NCI-H1436 treated with DMSO at 0.1 percent for 48 hours (cell line): ENCODE measurements around the gene LNP1.
"Not testable (repeated sequence)": the region's sequence is repeated elsewhere in the genome, so short reads cannot be mapped to it uniquely, and the experiment has no call there.

ENCODE experiments used
- DNase-seq: peaks from one replicate; lab custom pipeline; 2025; lab: John Stamatoyannopoulos, UW

Gene LNP1, protein sequence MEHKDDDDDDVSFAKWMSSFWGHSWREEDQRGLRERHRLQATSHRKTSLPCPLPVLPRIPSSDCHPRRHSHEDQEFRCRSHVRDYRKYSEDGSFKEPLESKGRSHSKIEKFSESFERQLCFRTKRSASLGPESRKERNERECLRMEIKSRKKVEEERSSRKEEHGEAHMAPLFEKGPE

DNA sequence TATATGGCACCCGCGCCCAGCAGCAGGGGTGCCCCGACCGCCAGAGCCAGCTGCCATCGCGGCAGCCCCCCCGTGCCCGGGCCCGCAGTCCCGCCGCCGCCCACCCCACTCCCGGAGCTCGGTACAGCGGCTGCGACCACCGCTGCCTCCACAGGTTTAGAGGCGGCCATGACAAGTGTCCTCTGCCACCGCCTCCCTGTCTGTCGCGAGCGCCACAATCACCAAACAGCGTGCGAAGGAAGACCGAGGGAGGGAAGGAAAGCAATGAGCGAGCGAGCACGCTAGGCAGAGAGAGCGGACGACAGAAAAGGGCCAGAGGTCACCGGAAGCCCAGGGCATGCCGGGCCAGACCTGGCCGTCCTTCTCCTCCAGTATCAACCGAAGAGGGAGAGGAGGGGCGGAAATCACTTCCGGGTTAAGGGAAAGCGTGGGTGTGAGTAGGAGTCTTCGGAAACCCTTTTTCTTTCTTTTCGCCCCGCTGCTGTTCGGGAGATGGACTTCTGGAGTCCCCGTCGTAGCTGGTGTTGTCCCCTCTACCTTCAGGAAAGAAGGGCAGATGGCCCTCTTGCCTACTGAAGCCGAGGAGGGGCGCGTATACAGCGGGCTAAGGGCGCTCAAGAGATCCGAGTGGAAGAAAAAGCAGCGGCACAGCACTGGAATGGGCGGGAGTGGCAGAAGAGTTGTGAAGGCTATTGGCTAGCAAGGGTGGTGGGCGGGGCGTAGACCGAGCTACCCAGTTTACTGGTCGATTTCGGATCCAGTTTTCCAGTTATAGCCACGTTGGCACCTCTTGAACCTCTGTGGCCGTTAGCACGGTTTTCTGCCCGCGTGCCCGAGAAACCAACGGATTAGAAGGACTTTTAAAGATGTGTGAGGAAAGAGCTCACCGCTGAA, at the start of gene LNP1, which contains the start of gene TOMM70:
LNP1 (plus strand) TSS at position 760 of the 894 bp plus-strand sequence. CDS start 28,191 bp downstream, outside the sequence.
TOMM70 (minus strand) TSS at position 310 of the 894 bp plus-strand sequence; CDS start at position 170, 140 bp downstream.
- DNase-seq: peak; percentile 95

DNA sequence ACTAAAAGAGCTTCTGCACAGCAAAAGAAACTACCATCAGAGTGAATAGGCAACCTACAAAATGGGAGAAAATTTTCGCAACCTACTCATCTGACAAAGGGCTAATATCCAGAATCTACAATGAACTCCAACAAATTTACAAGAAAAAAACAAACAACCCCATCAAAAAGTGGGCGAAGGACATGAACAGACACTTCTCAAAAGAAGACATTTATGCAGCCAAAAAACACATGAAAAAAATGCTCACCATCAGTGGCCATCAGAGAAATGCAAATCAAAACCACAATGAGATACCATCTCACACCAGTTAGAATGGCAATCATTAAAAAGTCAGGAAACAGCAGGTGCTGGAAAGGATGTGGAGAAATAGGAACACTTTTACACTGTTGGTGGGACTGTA, 49.6 kb upstream of the LNP1 start:
- not testable (repeated sequence) for DNase-seq

DNA sequence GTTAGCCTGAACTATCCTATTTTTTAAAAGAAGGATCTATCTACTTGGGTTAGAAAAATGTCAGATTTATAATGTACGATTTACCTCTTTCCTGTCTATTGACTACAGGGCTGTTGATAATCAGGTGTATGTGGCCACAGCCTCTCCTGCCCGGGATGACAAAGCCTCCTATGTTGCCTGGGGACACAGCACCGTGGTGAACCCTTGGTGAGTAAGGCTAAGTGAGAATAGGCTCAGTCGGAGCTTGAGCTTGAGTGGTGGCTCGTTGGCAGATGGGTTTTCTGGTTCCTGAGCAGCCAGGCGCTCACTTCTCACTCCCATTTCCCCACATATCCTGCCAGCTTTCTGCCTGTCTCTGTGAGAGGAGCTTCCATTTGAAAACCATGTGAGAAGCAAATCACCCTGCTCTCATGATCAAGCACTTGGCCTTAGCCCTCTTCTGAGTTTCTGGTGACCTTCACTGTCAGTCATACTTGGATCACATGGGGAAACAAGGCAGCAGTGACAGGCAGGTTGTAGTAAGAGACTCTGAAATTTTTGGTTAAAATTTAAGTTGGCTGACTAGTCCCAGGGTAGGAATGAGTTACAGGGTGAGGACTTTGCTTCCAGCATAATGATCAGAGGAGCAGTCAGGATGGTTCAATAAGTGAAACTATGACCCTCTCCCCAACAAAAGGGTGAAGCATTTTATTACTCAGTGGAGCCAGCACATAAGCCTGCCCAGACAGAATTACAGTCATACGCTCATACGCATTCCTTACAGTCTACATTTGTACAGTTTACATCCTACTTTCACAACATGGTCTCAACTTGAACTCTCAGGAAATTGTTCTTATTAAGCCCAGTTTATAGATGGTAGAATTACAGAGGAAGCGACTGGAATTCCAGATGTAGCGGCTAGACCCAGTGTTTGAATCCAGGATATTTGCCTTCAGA, 48.8 kb upstream of the LNP1 start:
- no peak for DNase-seq

DNA sequence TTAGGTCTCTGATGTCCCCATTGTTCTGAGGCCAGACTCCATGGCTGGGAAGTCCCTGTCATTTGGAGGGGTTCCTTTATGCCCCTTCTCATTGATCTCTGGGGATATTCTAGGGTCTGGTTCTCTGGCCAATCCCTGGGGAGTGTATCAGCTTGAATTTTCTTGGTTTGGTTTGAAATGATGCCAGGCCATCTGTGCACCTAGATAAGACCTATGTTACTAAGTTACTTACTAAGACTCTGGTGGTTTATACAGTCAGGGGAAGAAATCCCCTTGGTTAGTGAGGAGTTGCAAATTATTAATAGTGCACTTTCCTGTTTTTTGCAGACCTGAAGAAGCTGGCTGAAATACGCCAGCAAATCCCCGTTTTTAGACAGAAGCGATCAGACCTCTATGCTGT, 46.5 kb upstream of the LNP1 start:
- DNase-seq: no peak

DNA sequence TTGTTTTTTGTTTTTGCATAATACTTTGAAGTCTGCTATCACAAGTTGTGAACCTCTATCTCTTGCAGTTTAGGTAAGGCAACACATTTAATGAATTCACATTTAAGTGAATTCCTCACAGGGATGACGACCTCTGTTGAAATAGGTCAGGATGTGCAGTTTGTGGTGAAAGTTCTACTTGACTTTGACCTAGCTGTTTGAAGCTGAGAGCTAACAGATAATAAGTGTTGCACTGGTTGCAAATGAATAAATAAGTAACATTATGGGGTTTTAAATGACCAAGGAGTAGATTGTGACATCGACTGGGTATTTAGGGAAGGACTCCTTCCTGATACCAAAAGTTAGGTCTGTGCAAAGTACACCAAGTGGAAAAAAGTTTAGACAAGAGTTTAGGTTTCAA, 42.9 kb upstream of the LNP1 start:
- no peak for DNase-seq

DNA sequence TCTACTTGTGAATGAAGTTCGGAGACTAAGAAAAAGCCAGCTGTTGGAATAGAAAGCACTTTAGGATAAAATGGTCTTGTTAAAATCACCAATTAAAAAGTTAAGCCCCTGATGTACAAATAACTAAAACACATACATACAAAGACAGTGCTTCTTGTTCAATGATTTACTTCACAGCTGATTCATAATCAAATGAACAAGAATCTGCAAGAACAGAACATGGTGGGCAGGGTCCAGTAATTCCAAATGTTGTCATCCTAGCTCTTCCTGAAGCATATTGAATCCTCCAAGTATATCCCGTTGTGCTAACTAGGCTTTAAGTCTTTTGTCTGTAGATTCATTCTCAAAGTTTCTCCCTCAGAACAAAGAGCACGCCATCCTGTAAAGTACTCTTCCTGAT, 42.3 kb upstream of the LNP1 start:
- DNase-seq: no peak

DNA sequence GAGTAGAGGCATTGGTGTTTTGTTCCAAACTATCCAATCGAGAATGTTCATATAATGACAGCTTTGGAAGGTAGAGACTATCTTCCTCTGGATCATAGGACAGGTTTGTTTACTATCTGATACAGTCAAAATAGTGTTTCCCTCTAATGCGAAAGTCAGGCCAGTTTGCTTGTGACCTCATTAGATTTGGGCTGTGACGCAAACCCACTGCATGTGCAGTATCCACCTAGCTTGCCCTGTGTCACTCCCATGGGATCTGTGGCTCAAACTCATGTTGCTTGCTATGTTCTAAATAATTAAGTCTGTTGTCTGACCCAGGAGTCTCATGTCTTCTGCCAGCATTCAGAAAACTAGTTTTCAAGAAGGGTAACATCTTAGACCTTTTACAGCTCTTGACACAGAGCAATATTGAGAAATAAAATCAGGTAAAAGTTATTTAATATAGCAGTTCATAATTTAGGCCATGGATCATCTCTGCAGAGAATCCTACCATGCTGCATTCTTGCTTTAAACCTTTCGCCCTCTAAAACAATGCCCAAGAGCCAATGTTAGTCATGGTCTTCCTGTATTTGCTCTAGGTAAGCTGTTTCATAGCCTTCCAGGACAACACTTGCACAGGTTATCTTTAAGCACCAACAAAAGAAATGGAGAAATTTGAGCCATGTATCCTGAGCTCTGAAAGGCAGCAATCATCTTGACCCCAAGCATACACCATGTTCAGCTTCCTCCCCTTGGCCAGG, 40.4 kb upstream of the LNP1 start:
- DNase-seq: no peak

DNA sequence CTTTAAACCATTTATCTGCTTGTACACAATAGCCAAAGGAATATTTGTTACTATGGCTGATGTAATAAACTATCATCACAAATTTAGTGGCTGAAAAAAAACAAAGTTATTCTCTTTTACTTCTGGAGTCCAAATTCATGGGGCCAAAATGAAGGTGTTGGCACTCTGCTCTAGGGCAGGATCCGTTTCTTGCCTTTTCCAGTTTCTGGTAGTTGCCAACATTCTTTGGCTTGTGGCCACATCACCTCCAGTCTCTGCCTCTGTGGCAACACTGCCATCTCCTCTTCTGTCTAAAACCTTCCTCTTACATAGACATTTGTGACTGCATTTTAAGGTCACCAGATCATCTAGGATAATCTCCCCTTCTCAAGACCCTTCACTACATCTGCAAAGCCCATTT, 39.4 kb upstream of the LNP1 start:
- no peak for DNase-seq

DNA sequence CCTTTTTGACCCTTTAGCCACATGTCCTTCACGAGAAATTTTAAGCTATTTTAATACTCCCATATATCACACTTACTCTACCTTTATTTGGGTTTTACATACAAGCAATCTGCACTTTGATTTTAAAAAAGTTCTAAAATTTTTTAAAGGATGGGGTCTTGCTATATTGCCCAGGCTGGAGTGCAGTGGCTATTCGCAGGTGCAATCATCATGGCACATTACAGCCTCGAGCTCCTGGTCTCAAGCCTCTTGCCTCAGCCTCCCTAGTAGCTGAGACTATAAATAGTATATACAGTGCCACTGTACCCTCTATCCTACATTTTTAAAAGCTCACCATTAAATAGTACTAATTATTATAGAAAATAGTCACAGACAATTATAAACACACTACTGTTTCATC, 36.9 kb upstream of the LNP1 start:
- no peak for DNase-seq

DNA sequence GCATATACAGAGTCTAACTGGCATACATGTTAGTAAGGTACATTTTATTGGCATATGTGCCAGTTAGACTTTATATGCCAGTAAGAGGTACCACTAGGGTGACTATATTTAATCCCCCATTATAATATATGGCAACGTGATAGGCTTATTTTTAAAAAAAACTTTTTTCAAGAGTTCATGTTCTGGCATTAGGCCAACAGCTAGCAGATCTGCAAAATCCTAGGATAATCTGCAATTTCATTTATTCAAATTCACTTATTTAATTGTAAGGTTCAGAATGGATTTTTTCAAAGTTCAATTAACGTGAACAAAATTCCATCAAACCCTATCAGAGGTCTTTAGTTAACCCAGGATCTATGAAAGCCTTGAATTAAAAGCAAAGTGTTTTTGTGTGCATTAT, 34.9 kb upstream of the LNP1 start:
- no peak for DNase-seq

DNA sequence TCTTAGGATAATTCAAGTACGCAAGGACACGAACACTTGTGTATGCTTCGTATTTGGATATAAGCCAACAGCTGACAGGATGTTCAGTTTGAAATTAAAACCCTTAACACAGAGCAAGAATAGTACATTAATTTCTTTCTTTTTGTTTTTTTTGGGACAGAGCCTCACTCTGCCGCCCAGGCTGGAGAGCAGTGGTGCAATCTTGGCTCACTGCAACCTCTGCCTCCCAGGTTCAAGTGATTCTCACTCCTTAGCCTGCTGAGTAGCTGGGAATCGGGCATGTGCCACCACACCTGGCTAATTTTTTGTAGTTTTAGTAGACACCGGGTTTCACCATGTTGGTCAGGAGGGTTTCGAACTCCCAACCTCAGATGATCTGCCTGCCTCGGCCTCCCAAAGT, 32.9 kb upstream of the LNP1 start:
- DNase-seq: no peak

DNA sequence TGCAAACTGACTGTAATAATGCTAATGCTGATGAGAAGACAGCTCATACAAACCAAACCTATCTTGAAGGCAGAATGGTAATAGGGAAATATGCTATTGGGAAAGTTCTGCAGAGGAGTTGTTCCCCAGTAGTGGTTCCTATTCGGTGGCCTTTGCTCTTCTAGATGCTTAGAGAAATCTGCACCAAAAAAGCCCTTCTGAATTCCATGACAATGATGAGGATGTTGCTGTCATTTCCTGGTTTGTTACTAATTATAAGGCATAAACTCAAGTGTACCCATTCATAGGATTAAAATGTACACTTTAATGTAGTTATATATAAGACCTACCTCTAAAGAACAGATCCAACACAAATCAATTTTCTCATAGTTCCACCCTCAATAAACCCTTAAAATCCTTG, 30.6 kb upstream of the LNP1 start:
- no peak for DNase-seq

DNA sequence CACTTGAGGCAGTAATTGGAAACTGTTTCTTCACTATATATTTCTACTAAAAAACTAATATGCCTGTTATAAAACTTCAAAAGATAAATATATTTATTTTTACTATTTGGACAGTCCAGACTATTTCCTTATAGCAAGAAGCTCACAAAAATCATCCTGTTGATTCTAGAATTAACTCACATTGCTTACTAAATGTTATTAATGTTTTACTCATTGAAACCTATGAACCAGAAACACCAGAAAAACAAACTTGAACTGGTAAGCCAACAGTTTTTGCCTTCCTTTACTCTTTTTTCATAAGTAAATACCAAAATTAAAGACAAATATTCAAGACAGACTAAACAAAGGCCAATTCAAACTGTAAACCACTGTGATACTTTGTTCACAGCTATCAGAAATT, 26.8 kb upstream of the LNP1 start:
- DNase-seq: no peak

DNA sequence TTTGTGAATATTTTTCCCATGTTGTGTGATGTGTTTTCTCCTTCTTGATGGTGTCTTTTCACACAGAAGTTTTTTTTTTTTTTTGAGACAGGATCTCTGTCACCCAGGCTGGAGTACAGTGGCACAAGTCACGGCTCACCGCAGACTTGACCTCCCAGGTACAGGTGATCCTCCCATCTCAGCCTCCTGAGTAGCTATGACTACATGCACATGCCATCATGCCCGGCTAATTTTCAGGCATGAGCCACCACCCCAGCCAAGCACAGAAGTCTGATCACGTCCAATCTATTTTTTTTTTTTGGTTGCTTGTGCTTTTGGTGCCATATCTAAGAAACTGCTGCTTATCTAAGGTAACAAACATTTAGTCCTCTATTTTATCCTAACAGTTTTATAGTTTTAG, 25.0 kb upstream of the LNP1 start:
- DNase-seq: no peak

DNA sequence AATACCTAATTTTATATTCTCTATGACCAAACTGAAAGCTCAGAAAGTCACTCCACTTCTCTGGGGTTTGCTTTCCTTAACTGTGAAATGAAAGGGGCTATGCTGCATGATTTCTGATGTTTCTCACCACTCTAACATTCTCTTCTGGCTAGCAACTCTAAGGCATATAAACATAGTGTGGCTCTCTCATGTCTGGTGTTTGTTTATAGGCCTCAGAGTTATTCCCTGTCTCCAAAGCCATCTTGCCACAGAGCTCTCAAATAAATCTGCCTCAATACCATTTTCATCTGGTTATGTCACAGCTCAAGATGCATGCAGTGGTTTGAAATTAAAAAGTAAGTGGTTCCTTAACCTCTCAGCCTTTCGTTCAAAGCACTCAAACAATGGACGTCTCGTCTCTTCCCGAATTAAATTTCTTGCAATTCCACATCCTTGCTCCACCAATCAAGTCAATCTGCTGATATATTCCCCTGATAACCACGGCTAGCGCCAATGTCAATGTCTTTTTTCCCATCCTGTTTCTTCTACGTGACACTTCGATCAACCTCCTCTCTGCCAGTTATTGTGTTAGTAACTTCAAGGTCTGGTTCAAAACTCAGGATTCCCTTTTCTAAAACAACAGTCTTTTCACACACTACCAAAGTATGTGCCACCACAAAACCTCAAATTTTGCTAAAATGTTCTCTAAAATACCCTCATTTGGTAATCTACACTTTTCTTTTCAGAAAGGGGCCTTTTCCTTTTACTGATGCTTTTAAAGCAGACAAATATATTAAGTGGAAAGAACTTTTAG, 16.4 kb upstream of the LNP1 start:
- no peak for DNase-seq

DNA sequence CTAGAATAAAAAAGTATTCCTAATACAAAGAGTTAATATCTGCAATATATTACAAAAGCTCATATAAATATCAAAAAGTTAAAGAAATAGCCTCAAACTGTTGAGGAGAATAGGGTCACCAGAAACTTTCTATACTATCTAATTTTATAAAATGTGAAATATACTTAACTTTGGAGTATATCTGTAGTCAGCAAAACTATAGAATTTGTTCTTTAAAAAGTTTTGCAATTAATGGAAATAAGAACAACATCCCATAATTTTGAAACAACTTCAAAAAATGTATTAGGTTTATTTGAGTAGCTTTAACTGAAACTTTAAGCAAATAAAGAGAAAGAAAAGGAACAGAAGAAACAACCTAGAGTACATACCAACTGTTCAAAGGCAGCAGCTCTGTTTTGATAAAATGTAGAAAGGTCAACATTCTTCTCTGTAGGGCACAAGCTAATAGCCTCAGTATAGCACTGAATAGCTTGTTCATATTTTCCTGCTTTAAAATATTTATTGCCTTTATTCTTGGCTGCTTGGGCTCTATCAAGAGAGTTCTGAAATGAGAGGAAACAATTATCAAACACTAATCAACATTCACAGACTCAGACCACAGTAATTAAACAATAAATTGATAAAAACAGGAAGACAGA, 14.8 kb upstream of the LNP1 start:
- no peak for DNase-seq

DNA sequence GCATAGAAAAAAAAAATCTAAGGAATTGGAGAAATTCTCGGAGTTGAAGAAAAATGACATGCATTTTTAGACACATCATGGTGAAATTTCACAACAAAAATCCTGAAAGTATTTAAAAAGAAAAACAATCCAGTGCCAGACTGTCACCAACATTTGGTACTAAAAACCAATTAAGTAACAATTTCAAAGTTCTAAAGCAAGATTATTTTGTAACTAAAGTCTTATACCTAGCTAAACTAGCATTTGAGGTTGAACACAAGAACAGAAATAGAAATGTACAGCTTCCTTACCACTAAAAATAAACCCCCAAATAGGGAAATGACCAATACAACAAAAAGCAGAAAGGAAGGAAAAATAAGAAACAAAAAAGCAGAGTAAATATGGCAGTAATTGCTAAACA, 12.3 kb upstream of the LNP1 start:
- no peak for DNase-seq

DNA sequence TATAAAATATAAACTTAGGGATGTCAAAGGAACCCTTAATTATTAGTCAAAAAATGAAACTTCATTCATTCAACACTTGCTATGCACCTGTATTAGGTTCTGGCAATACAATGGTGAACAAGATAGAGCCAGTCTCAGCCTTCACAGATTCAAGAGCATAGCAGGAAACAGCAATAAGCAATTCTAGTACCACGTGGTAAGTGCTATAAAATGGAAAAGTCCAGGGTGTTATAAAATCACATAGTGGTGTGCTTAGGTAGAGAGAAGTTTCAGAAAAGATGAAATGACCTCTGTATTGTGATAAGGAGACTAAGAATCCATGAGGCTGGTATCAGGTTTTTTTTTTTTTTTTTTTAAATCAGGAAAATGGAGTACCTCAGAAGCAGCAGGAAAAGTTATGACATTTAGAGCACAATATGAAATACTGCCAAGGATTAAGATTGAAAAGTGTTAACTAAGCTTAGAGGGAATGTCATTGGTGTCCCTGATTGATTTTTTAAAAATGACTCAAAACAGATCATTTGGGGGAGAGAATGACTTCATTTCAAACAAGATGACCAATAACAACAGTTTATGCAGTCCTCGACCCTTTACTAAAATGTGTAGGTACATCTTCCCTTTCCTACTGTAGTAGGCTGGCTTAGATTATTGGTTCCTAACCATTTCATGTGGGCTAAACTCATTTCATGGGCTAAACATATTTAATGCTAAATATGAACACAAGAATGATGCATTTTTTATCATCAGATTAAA, 5.5 kb upstream of the LNP1 start:
- DNase-seq: no peak

DNA sequence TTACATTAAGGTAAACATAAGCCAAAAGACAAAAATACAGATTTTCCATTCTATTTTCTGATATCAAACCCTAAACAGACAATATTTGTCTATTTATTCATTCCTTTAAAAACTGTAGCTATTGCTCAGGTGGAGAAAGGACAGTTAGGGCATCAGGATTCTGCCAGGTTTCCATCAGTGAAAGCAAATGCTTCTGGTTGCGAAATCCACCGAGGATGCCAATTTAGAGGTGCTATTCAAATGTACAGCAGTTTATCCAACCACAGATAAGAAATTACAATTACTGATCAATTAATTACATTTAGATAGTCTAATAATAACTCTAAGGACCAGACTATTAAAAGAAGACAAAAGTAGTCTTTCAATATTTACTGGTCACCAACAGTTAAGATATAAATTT, 4.4 kb upstream of the LNP1 start:
- no peak for DNase-seq
